Fibroblast of mammary gland (primary cell): ENCODE measurements around the gene TBC1D10A.

Source experiments
- DNase-seq: peaks from one replicate; pipeline ENCODE4 v3.0.0-alpha.2; 2010; ENCODE audit warnings: low read depth
- H3K4me3 ChIP-seq: 2 replicates; pipeline ENCODE4 v1.5.1; 2011; ENCODE audit warnings: low read depth, mild to moderate bottlenecking, low read length, moderate library complexity; ENCODE audit not compliant: control insufficient read depth
- CTCF ChIP-seq: conservative IDR thresholded peaks from 2 replicates; pipeline ENCODE4 v1.5.1; 2011; ENCODE audit warnings: low read depth, low read length, inconsistent platforms; ENCODE audit not compliant: control insufficient read depth, insufficient read depth

Gene TBC1D10A

GRCh38 chr22:30279046-30279788 is 47.5 kb downstream of the TBC1D10A start:
- DNase-seq: peak; percentile 27

GRCh38 chr22:30277547-30278344 is 49.0 kb downstream of the TBC1D10A start:
- TF ChIP-seq CTCF: no peak
- peak; percentile 84 for DNase-seq
- H3K4me3 ChIP-seq: no peak overlapping the region

More at GRCh38 chr22:30279046-30279788, 47.5 kb downstream of the TBC1D10A start:
- no peak for TF ChIP-seq CTCF
- H3K4me3 ChIP-seq: no peak overlapping the region

- TF ChIP-seq CTCF: no peak
- no peak overlapping the region for H3K4me3 ChIP-seq
- DNase-seq: no peak
Observed at GRCh38 chr22:30276039-30276438, 50.7 kb downstream of the TBC1D10A start.

- no peak for DNase-seq
- TF ChIP-seq CTCF: no peak
- H3K4me3 ChIP-seq: no peak overlapping the region
Observed at GRCh38 chr22:30275625-30276024, 51.1 kb downstream of the TBC1D10A start.

GRCh38 chr22:30274437-30274812 is 52.3 kb downstream of the TBC1D10A start:
- H3K4me3 ChIP-seq: no peak overlapping the region
- no peak for TF ChIP-seq CTCF
- DNase-seq: no peak

GRCh38 chr22:30273711-30274436 is 52.9 kb downstream of the TBC1D10A start:
- no peak for TF ChIP-seq CTCF
- no peak for DNase-seq
- no peak overlapping the region for H3K4me3 ChIP-seq
